Mesendoderm (in vitro differentiated cells): ENCODE data around the gene ZXDC.

Experiments
- DNase-seq: peaks from one replicate; pipeline ENCODE4 v3.0.0; 2013
- H2AK5ac ChIP-seq: 2 replicates; pipeline ENCODE4 v1.6.1; 2013; ENCODE audit warnings: low read length, inconsistent platforms
- H2BK120ac ChIP-seq: 2 replicates; pipeline ENCODE4 v1.6.1; 2013; ENCODE audit warnings: low read depth, mild to moderate bottlenecking, low read length, moderate library complexity, mixed read lengths
- H2BK15ac ChIP-seq: replicated peaks from 2 replicates; pipeline ENCODE4 v1.6.1; 2013; ENCODE audit warnings: low read depth, mild to moderate bottlenecking, moderate library complexity
- H2BK5ac ChIP-seq: 2 replicates; pipeline ENCODE4 v1.6.1; 2013; ENCODE audit warnings: low read length, inconsistent platforms
- H3K18ac ChIP-seq: 2 replicates; pipeline ENCODE4 v1.6.1; 2013; ENCODE audit warnings: mild to moderate bottlenecking, low read length, mixed read lengths
- H3K23ac ChIP-seq: one replicate; pipeline ENCODE4 v1.6.1; 2013; ENCODE audit warnings: low read length
- H3K27ac ChIP-seq: 2 replicates; pipeline ENCODE4 v1.5.1; 2013; ENCODE audit warnings: low read depth, mild to moderate bottlenecking, inconsistent platforms, low read length, moderate library complexity
- H3K27me3 ChIP-seq: 2 replicates; pipeline ENCODE4 v1.6.1; 2013; ENCODE audit warnings: low read length, control low read depth, mild to moderate bottlenecking, inconsistent platforms; ENCODE audit not compliant: insufficient read depth, poor library complexity
- H3K36me3 ChIP-seq: 2 replicates; pipeline ENCODE4 v1.6.1; 2013; ENCODE audit warnings: low read length, inconsistent platforms; ENCODE audit not compliant: control insufficient read depth, insufficient read depth
- H3K4ac ChIP-seq: one replicate; pipeline ENCODE4 v1.6.1; 2013; ENCODE audit warnings: low read depth, mild to moderate bottlenecking, low read length, moderate library complexity
- H3K4me1 ChIP-seq: 2 replicates; pipeline ENCODE4 v1.6.1; 2013; ENCODE audit warnings: low read depth, low read length, inconsistent platforms; ENCODE audit not compliant: control insufficient read depth
- H3K4me2 ChIP-seq: 2 replicates; pipeline ENCODE4 v1.6.1; 2013; ENCODE audit warnings: low read length
- H3K4me3 ChIP-seq: 2 replicates; pipeline ENCODE4 v1.5.1; 2013; ENCODE audit warnings: mild to moderate bottlenecking, low read length
- H3K56ac ChIP-seq: one replicate; pipeline ENCODE4 v1.6.1; 2013; ENCODE audit warnings: low read length
- H3K79me1 ChIP-seq: 2 replicates; pipeline ENCODE4 v1.6.1; 2013; ENCODE audit warnings: low read length, inconsistent platforms
- H3K79me2 ChIP-seq: 2 replicates; pipeline ENCODE4 v1.6.1; 2013; ENCODE audit warnings: mild to moderate bottlenecking, low read length; ENCODE audit not compliant: control insufficient read depth, insufficient read depth
- H3K9ac ChIP-seq: 2 replicates; pipeline ENCODE4 v1.6.1; 2013; ENCODE audit warnings: low read length, inconsistent platforms
- H4K5ac ChIP-seq: one replicate; pipeline ENCODE4 v1.6.1; 2013; ENCODE audit warnings: low read length
- H4K8ac ChIP-seq: one replicate; pipeline ENCODE4 v1.6.1; 2013; ENCODE audit warnings: low read depth, mild to moderate bottlenecking, control low read depth, low read length, moderate library complexity
- WGBS: extraction: QIAGEN DNeasy Blood & Tissue Kit; methylation state at CpG from one replicate; pipeline ENCODE4 v1.1.7; 2013; ENCODE audit warnings: low lambda C conversion rate, missing lambda C conversion rate; ENCODE audit not compliant: insufficient coverage; ENCODE audit errors: extremely low coverage; 5-methylcytosine and 5-hydroxymethylcytosine counted together

The ZXDC gene

GRCh38 chr3:126399351-126399735 lies 76.3 kb downstream of the ZXDC start:
- no peak overlapping the region for H4K5ac ChIP-seq
- H2BK5ac ChIP-seq = no peak overlapping the region
- H2BK120ac ChIP-seq = no peak overlapping the region
- no peak overlapping the region for H2BK15ac ChIP-seq
- no peaks in the 10 kb centered on the region for H3K79me2 ChIP-seq
- DNase-seq = no peak
- no peaks in the 10 kb centered on the region for H3K36me3 ChIP-seq
- H3K18ac ChIP-seq = no peak overlapping the region
- H3K4me3 ChIP-seq = no peak overlapping the region
- no peak overlapping the region for H3K56ac ChIP-seq
- no peaks in the 10 kb centered on the region for H3K4me1 ChIP-seq
- no peaks in the 10 kb centered on the region for H3K27me3 ChIP-seq
- H3K27ac ChIP-seq = no peak overlapping the region
- WGBS = no CpG with 5 or more reads among the region's 1 CpG
- no peak overlapping the region for H3K23ac ChIP-seq
- no peak overlapping the region for H3K4ac ChIP-seq
- H3K4me2 ChIP-seq = no peak overlapping the region
- H4K8ac ChIP-seq = no peak overlapping the region
- no peaks in the 10 kb centered on the region for H3K79me1 ChIP-seq
- H2AK5ac ChIP-seq = no peak overlapping the region
- H3K9ac ChIP-seq = no peak overlapping the region

DNA sequence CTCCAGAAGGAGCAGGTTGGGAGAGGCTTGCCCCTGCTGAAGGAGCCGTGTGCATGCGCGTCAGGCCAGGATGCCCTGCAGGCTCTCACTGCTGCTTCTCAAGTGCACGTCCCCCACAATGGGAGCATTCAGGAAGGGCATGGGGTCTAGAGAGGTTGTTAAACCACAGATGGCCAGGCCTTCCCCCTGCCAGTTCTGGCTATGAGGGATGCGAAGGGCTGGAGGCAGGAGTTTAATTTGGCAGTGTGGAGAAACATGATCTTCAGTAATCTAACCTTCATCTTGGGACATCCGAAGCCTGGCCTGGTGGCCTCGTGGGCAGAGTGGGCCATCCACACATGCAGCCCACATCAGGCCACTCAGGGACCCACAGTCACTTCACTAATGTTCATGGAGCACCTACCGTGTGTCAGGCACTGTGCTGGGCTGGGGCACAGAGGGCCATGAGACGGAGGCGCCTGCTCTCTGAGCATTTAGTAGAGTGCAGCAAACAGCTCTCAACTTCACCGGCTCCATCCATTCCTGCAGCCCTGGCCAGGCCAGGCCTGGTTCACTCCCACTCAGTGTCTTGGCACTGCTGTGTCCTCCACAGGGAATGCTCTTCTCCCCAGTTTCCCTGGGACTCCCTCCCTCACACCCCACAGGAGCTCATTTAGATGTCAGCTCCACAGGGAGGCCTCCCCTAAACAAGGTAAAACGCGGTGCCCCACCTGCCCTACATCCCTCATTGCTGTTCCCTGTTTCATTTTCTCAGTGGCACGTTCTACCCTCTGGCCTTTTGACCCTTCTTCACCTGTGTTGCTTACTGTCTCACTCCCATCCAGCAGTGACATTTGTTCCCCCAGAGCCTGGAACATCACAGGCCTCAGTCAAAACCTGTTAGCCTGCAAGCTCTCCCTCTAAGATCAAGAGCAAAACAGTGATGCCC lies 77.0 kb downstream of the ZXDC start:
- Histone ChIP-seq H4K5ac (no peak overlapping the region), H3K79me1 (no peaks in the 10 kb centered on the region), H3K27ac (no peak overlapping the region), H3K4ac (no peak overlapping the region), H2AK5ac (no peak overlapping the region), H3K27me3 (no peaks in the 10 kb centered on the region), H4K8ac (no peak overlapping the region), H3K23ac (no peak overlapping the region), H3K4me2 (no peak overlapping the region), H3K9ac (no peak overlapping the region), H2BK15ac (no peak overlapping the region), H3K4me1 (no peaks in the 10 kb centered on the region), H2BK120ac (no peak overlapping the region), H3K18ac (no peak overlapping the region), H3K4me3 (no peak overlapping the region), H3K36me3 (no peaks in the 10 kb centered on the region), H3K79me2 (no peaks in the 10 kb centered on the region), H2BK5ac (no peak overlapping the region), H3K56ac (no peak overlapping the region)
- no peak for DNase-seq
- WGBS = no CpG with 5 or more reads among the region's 14 CpGs

DNA sequence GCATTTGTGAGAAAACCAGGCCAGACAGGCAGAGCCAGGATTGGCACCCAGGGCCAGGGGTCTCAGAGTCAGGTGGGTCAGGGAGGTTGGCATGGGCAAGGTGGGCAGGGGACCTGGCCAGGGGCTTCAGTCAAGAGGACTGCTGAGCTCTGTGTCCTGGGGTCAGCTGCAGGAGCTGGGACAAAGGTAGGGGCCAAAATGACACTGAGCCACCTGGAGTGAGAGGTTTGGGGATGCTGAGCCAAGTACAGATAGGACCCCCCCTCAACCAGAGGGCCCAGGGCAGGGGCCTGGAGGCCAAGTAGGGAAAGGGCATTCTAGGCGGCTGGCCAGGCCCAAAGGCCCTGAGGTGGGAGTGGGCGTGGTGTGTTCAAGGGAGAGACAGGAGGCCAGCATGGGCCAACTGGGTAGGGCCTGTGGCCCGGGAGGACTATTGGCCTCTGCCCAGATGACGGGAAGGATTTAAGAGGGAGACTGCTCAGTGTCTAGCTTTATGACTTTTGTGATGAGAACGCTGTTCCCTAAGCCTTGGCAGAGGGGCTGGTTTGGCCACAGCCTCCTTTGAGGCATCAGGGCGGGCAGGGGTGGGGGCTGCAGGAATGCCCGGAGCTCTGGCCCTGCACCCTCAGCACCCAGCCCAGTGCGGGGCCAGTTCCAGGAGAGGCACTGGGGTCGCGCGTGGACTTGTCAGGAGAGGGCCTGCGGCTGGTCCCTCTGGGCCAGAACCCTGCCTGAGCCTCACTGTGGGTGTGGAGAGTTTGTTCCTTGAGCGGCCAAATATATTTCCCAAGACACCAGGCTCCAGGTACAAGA lies 77.9 kb downstream of the ZXDC start:
- H3K36me3 ChIP-seq = no peaks in the 10 kb centered on the region
- no peak overlapping the region for H2BK15ac ChIP-seq
- no peak overlapping the region for H3K4me2 ChIP-seq
- WGBS = no CpG with 5 or more reads among the region's 13 CpGs
- no peaks in the 10 kb centered on the region for H3K4me1 ChIP-seq
- H4K5ac ChIP-seq = no peak overlapping the region
- H3K9ac ChIP-seq = no peak overlapping the region
- no peak overlapping the region for H2BK120ac ChIP-seq
- no peak overlapping the region for H3K23ac ChIP-seq
- H2BK5ac ChIP-seq = no peak overlapping the region
- no peak overlapping the region for H3K18ac ChIP-seq
- H3K27me3 ChIP-seq = no peaks in the 10 kb centered on the region
- no peaks in the 10 kb centered on the region for H3K79me1 ChIP-seq
- no peaks in the 10 kb centered on the region for H3K79me2 ChIP-seq
- H3K4me3 ChIP-seq = no peak overlapping the region
- DNase-seq = no peak
- no peak overlapping the region for H4K8ac ChIP-seq
- H3K56ac ChIP-seq = no peak overlapping the region
- H2AK5ac ChIP-seq = no peak overlapping the region
- H3K4ac ChIP-seq = no peak overlapping the region
- H3K27ac ChIP-seq = no peak overlapping the region

DNA sequence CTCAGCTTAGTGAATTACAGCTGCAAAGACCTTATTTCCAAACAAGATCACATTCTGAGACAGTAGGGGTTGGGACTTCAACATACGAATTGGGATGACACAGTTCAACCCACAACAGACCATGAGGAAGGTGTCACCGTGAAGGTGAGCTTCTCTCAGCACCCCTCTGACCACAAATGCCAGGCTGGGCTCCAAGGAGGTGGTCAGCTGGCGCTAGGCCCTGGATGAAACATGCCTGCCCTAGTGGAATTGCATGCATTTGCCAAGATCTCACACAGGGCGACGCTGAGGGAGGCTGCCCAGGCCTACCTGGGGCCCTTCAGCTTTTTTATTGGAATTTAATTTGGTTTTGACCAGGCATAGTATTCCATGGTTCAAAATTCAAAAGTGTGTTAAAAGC lies 79.2 kb downstream of the ZXDC start:
- Histone ChIP-seq H4K5ac (no peak overlapping the region), H3K27me3 (no peaks in the 10 kb centered on the region), H3K4ac (no peak overlapping the region)

GRCh38 chr3:126395846-126396513 lies 79.7 kb downstream of the ZXDC start:
- Histone ChIP-seq H2BK15ac (no peak overlapping the region), H2BK120ac (no peak overlapping the region), H3K4me3 (no peak overlapping the region), H3K4me2 (no peak overlapping the region), H3K27ac (no peak overlapping the region), H3K23ac (no peak overlapping the region), H2BK5ac (no peak overlapping the region), H3K27me3 (no peaks in the 10 kb centered on the region), H3K4me1 (no peaks in the 10 kb centered on the region), H3K18ac (no peak overlapping the region), H3K36me3 (no peaks in the 10 kb centered on the region), H3K56ac (no peak overlapping the region), H3K9ac (no peak overlapping the region), H4K8ac (no peak overlapping the region), H3K4ac (no peak overlapping the region), H3K79me1 (no peaks in the 10 kb centered on the region), H2AK5ac (no peak overlapping the region), H3K79me2 (no peaks in the 10 kb centered on the region), H4K5ac (no peak overlapping the region)
- no peak for DNase-seq
- WGBS = no CpG with 5 or more reads among the region's 6 CpGs

More for the DNA sequence above, 79.2 kb downstream of the ZXDC start:
- no peaks in the 10 kb centered on the region for H3K79me2 ChIP-seq
- H3K4me2 ChIP-seq = no peak overlapping the region
- no peak overlapping the region for H4K8ac ChIP-seq
- H3K9ac ChIP-seq = no peak overlapping the region
- no peak for DNase-seq
- no peak overlapping the region for H2BK120ac ChIP-seq
- H3K4me1 ChIP-seq = no peaks in the 10 kb centered on the region
- H3K27ac ChIP-seq = no peak overlapping the region
- no peak overlapping the region for H3K4me3 ChIP-seq
- no peaks in the 10 kb centered on the region for H3K36me3 ChIP-seq
- H2BK15ac ChIP-seq = no peak overlapping the region
- no peak overlapping the region for H2AK5ac ChIP-seq
- H3K56ac ChIP-seq = no peak overlapping the region
- no CpG with 5 or more reads among the region's 5 CpGs for WGBS
- no peak overlapping the region for H3K23ac ChIP-seq
- no peak overlapping the region for H3K18ac ChIP-seq
- H2BK5ac ChIP-seq = no peak overlapping the region
- no peaks in the 10 kb centered on the region for H3K79me1 ChIP-seq
